ENCODE measurements around the gene SLC25A15.

The SLC25A15 gene

DNA sequence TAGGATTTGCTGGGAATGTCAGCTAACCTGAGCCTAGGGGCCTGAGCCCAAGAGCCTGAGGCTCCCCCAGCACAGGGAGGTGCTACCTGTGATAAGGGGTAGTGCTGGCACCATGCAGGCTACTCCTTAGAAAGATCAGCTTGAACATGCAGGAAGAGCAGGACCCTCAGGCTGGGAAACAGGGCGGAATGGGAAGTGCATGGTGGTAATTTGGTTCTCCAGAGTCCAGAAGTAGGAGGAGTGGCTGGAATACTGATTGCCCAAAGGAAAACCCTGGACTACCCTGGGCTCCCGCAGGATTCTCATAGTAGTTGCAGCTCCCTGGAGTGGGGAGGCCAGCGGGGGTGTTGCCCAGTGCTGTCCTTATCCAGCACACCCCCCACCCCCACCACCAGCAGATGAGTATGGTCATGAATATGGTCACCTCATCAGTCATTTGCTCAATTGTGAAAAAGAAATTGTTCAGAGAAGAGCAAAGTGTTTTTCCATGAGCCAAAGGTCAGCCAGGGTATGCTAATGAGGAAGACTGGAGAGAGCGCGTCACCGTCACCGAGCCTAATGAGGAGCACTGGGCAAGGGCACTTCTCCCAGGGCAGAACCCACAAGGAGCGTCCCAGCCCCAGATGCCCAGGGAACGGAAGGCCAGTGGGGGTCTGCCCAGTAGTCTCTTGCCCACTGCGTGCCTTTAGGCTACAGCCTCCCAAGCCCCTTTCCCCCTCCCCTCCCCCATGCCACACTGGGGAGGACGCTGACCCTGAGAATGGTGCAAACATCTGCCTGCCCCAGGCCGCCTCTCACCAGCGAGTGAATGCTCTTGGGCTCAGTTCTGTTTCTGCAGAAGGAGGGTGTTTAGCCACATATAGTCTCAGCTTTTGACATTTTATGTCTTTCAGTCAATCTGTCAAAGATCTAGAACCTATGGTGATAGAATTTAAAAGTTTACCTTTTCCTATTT is 5.3 kb downstream of the SLC25A15 start:
- H2AFZ ChIP-seq (ENCODE audit: low read length): no peak overlapping the region
- no peaks in the 10 kb centered on the region for H3K9me2 ChIP-seq (ENCODE audit: low read depth, low read length)
- TF ChIP-seq CTCF (IDR thresholded peaks at IDR 0.05; ENCODE audit: low read length) (no peak), EZH2 (IDR thresholded peaks at IDR 0.05; ENCODE audit: borderline replicate concordance, low read length) (no peak)
- no peaks in the 10 kb centered on the region for H4K20me1 ChIP-seq (ENCODE audit: insufficient read depth, low read length)
- peaks cover 35% of the 10 kb centered on the region for H3K4me1 ChIP-seq (ENCODE audit: insufficient read depth, low read length, severe bottlenecking)
- H3K4me2 ChIP-seq (ENCODE audit: low read length): no peak overlapping the region
- H3K4me3 ChIP-seq (ENCODE audit: low read depth, low read length, poor library complexity, severe bottlenecking): no peak overlapping the region
- H3K27me3 ChIP-seq (ENCODE audit: insufficient read depth, low read length): no peaks in the 10 kb centered on the region
- H3K9me3 ChIP-seq (ENCODE audit: low read length): no peaks in the 10 kb centered on the region
- H3F3A ChIP-seq (ENCODE audit: insufficient read depth, low read length): peaks cover 4% of the 10 kb centered on the region; the same call in 1 of the 2 replicates
- H3K27ac ChIP-seq (ENCODE audit: low read depth, low read length, poor library complexity, severe bottlenecking): no peak overlapping the region
- H3K79me2 ChIP-seq (ENCODE audit: insufficient read depth, low read length): no peaks in the 10 kb centered on the region
- H3K36me3 ChIP-seq (ENCODE audit: insufficient read depth, low read length): peaks cover 36% of the 10 kb centered on the region
- H3K9ac ChIP-seq (ENCODE audit: low read length): no peak overlapping the region

- no peak overlapping the region for H3K9ac ChIP-seq (ENCODE audit: low read length)
- no peaks in the 10 kb centered on the region for H3K27me3 ChIP-seq (ENCODE audit: insufficient read depth, low read length)
- no peaks in the 10 kb centered on the region for H3K79me2 ChIP-seq (ENCODE audit: insufficient read depth, low read length)
- H3K4me1 ChIP-seq (ENCODE audit: insufficient read depth, low read length, severe bottlenecking): peaks cover 17% of the 10 kb centered on the region
- H4K20me1 ChIP-seq (ENCODE audit: insufficient read depth, low read length): no peaks in the 10 kb centered on the region
- peaks cover 53% of the 10 kb centered on the region for H3K36me3 ChIP-seq (ENCODE audit: insufficient read depth, low read length)
- no peaks in the 10 kb centered on the region for H3K9me3 ChIP-seq (ENCODE audit: low read length)
- peaks cover 4% of the 10 kb centered on the region; the same call in 1 of the 2 replicates for H3F3A ChIP-seq (ENCODE audit: insufficient read depth, low read length)
- no peak overlapping the region for H2AFZ ChIP-seq (ENCODE audit: low read length)
- TF ChIP-seq EZH2 (IDR thresholded peaks at IDR 0.05; ENCODE audit: borderline replicate concordance, low read length): no peak
- no peak for TF ChIP-seq CTCF (IDR thresholded peaks at IDR 0.05; ENCODE audit: low read length)
- no peak overlapping the region for H3K4me3 ChIP-seq (ENCODE audit: low read depth, low read length, poor library complexity, severe bottlenecking)
- no peaks in the 10 kb centered on the region for H3K9me2 ChIP-seq (ENCODE audit: low read depth, low read length)
- no peak overlapping the region for H3K27ac ChIP-seq (ENCODE audit: low read depth, low read length, poor library complexity, severe bottlenecking)
- H3K4me2 ChIP-seq (ENCODE audit: low read length): no peak overlapping the region
Observed at GRCh38 chr13:40796649-40797048, 7.2 kb downstream of the SLC25A15 start.

DNA sequence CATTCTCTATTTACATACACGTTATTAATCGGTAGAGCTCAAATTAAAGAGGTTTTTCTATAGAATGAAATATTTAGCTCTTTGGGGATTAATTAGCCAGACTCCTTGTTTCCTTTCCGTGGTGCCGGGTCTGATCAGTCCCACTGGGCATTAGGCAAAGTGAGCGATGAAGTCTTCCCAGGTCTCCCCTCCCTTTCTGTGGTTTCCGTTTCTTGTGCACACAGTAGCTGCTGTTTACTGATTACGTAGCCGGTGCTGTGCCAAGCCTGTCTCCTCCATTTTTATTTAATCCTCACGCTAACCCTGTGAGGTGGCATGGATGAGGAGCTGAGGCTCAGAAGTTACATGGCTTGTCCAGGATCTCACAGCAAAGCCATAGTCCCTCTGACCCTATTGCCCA is 9.0 kb downstream of the SLC25A15 start:
- Histone ChIP-seq H3K36me3 (ENCODE audit: insufficient read depth, low read length) (peaks cover 59% of the 10 kb centered on the region), H3F3A (ENCODE audit: insufficient read depth, low read length) (no peaks in the 10 kb centered on the region), H3K4me1 (ENCODE audit: insufficient read depth, low read length, severe bottlenecking) (peaks cover under 1% of the 10 kb centered on the region), H3K9ac (ENCODE audit: low read length) (no peak overlapping the region), H2AFZ (ENCODE audit: low read length) (no peak overlapping the region), H3K79me2 (ENCODE audit: insufficient read depth, low read length) (no peaks in the 10 kb centered on the region), H3K4me2 (ENCODE audit: low read length) (no peak overlapping the region), H3K27me3 (ENCODE audit: insufficient read depth, low read length) (no peaks in the 10 kb centered on the region), H3K4me3 (ENCODE audit: low read depth, low read length, poor library complexity, severe bottlenecking) (no peak overlapping the region), H4K20me1 (ENCODE audit: insufficient read depth, low read length) (no peaks in the 10 kb centered on the region), H3K9me2 (ENCODE audit: low read depth, low read length) (no peaks in the 10 kb centered on the region), H3K9me3 (ENCODE audit: low read length) (no peaks in the 10 kb centered on the region), H3K27ac (ENCODE audit: low read depth, low read length, poor library complexity, severe bottlenecking) (no peak overlapping the region)
- TF ChIP-seq CTCF (IDR thresholded peaks at IDR 0.05; ENCODE audit: low read length) (no peak), EZH2 (IDR thresholded peaks at IDR 0.05; ENCODE audit: borderline replicate concordance, low read length) (no peak)
